ENCODE data around the gene FXYD7. TPM values are rescaled to one million over a fixed set of nuclear protein-coding genes. Genes with fewer than 3 reads are reported as not detected.
"Not testable (repeated sequence)": the region's sequence is repeated elsewhere in the genome, so short reads cannot be mapped to it uniquely, and the experiment has no call there.

FXYD7 gene
- total RNA-seq, 1 donor: under 0.01 TPM

DNA sequence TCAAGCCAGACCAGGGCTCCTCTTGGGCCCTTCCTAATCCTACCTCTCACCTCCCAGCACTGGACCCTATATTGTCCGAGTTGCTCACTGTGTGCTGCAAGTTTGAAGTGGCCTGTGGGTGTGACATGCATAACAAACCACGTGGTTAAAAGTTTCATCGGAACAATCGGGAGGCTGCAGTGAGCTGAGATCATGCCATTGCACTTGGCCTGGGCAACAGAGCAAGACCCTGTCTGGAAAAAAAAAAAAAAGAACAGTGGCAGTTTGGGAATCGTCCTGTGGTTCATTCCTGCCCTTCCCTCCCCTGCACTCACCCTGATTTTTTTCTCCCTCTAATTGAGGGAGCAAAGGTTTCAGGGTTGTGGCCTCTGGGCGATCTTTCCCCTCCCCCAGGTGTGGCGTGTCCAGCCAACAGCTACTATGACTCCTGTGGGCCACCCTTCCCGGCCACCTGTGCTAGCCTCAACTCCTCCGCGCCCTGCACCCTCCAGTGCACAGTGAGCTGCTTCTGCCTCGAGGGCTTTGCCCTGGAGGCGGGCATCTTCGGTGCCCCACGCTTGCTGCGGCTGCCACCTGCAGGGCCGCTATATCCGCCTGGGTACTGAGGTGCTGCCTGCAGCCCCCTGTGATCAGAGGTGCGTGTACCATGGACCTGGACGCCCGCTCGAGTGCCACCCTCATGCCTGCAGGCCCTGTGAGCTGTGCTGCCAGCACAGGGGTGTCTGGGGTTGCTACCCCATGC lies 43.7 kb upstream of the FXYD7 start:
- TF ChIP-seq CTCF (IDR thresholded peaks at IDR 0.05; ENCODE audit: insufficient read depth, low read depth, low read length): no peak
- no peak for DNase-seq (ENCODE audit: low read depth)
- no peak overlapping the region for H3K4me3 ChIP-seq (ENCODE audit: low read depth, low read length)

- no peak for TF ChIP-seq CTCF (IDR thresholded peaks at IDR 0.05; ENCODE audit: insufficient read depth, low read depth, low read length)
- no peak overlapping the region for H3K4me3 ChIP-seq (ENCODE audit: low read depth, low read length)
- DNase-seq (ENCODE audit: low read depth): no peak
Measured at GRCh38 chr19:35099897-35100275, 43.2 kb upstream of the FXYD7 start.

DNA sequence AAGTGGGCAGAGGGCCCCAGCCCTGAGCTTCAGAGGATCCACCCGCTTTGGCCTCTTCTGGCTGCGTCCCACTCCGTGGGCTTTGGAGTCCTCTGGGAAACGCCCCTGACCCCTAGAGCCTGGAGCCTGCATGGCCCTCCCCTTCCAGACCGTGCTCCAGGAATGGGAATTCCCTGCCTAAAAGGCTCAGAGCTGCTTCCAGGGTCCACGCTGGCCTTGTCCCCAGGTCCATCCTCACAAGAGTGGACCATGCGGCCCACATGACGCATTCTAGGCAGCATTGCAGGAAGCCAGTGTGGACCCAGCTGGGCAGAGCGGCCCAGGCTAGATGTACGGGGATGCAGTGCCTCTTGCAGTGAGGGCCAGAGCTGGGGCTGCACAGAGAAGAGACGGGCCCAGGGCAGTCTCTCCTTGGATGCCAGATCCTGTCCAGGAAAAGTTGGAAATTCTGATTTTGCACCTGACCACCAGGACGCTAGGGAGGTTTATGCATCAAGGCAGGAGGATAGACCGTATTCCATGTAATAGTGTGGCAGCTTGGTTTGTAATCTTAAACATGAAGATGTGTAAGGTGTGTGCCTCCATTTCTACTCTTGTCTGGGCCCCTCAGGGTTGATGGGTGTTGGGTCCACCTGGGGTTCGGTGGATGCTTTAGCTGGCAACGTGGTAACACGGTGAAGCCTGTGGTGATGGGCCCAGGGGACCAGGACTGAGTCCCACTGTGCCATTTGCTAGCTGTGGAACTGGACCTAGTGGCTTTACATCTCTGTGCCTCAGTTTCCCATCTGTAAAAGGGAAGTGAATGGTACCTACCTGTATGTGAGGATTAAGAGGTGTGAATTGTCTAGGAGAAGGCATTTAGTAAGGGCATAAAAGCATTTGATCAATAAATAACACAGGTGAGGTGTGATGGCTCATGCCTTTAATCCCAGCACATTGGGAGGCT lies 42.2 kb upstream of the FXYD7 start:
- TF ChIP-seq CTCF (IDR thresholded peaks at IDR 0.05; ENCODE audit: insufficient read depth, low read depth, low read length): no peak
- H3K4me3 ChIP-seq (ENCODE audit: low read depth, low read length): no peak overlapping the region
- no peak for DNase-seq (ENCODE audit: low read depth)

DNA sequence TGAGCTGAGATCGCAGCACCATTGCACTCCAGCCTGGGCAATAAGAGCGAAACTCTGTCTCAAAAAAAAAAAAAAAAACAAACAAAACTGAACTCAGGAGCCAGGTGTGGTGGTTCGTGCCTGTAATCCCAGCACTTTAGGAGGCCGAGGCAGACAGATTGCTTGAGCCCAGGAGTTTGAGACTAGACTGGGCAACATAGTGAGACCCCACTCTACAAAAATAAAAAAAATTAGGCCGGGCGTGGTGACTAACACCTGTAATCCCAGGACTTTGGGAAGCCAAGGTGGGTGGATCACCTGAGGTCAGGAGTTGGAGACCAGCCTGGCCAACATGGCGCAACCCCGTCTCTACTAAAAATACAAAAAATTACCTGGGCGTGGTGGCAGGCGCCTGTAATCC lies 41.1 kb upstream of the FXYD7 start:
- not testable (repeated sequence) for H3K4me3 ChIP-seq (ENCODE audit: low read depth, low read length); DNase-seq (ENCODE audit: low read depth)

DNA sequence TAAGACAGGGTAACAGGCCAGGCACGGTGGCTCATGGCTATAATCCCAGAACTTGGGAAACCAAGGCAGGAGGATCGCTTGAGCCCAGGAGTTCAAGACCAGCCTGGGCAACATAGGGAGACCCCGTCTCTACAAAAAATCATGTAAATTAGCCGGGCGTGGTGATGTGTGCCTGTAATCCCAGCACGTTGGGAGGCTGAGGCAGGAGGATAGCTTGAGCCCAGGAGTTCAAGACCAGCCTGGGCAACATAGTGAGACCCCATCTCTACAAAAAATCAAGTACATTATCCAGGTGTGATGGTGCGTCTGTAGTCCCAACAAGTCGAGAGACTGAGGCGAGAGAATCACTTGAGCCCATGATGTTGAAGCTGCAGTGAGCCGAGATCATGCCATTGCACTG lies 39.4 kb upstream of the FXYD7 start:
- not testable (repeated sequence) for H3K4me3 ChIP-seq (ENCODE audit: low read depth, low read length); DNase-seq (ENCODE audit: low read depth)

GRCh38 chr19:35104361-35104760 lies 38.7 kb upstream of the FXYD7 start:
- H3K4me3 ChIP-seq (ENCODE audit: low read depth, low read length): no peak overlapping the region
- no peak for TF ChIP-seq CTCF (IDR thresholded peaks at IDR 0.05; ENCODE audit: insufficient read depth, low read depth, low read length)
- DNase-seq (ENCODE audit: low read depth): no peak

DNA sequence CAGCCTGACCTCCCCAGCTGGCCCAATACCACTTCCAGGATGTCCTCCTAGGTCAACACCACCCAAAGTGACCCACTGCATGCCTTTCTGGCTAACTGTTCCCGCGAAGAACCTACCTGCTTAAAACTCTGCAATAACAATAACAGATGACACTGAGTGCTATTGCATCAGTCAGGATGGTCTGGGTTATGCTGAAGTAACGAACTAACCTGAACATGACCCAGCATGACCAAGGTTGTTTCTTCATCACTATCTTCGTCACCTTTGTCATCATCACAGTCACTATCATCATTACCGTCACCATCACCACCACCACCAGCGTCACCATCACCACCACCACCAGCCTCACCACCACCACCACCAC lies 38.0 kb upstream of the FXYD7 start:
- TF ChIP-seq CTCF (IDR thresholded peaks at IDR 0.05; ENCODE audit: insufficient read depth, low read depth, low read length): no peak
- no peak overlapping the region for H3K4me3 ChIP-seq (ENCODE audit: low read depth, low read length)
- DNase-seq (ENCODE audit: low read depth): no peak

Measured in fibroblast of villous mesenchyme (primary cell).